GM12878 (cell line): ENCODE results near the gene MAPKAP1. TPM values are rescaled to one million over a fixed set of nuclear protein-coding genes. Genes with fewer than 3 reads are reported as not detected.

Experiments used
- ATAC-seq: fragments of 200-7000 bp; cut with Tn5 transposase; 3 replicates; pipeline ENCODE4 v1.9.1; 2020; ENCODE audit warnings: mild to moderate bottlenecking, moderate library complexity
- BruUV-seq: library from RNA; stranded (reverse); fragments of 400-500 nt; replicated peaks from 2 replicates; lab custom pipeline; 2021; lab: Mats Ljungman, UMichigan
- CTCF ChIA-PET: fragments of 300-600 bp; sonication (Branson Sonifier 250); formaldehyde crosslinking; extraction: SDS; loops from one replicate; lab custom pipeline; 2021; ENCODE audit warnings: inconsistent platforms; lab: Yijun Ruan, JAX
- POLR2A ChIA-PET: fragments of 350-600 bp; formaldehyde crosslinking; extraction: SDS; loops from one replicate; lab custom pipeline; 2021; ENCODE audit warnings: inconsistent platforms; lab: Charles Lee
- RAD21 ChIA-PET: fragments of 300-600 bp; sonication (Branson Sonifier 250); formaldehyde crosslinking; loops from one replicate; lab custom pipeline; 2023; ENCODE audit warnings: antibody characterized with exemption; ENCODE audit not compliant: unreplicated experiment; lab: Charles Lee
- SMC1A ChIA-PET: fragments of 300-600 bp; sonication (Branson Sonifier 250); formaldehyde crosslinking; loops from one replicate; lab custom pipeline; 2023; ENCODE audit not compliant: unreplicated experiment, uncharacterized antibody; lab: Charles Lee
- DNase-seq: peaks from one replicate; pipeline ENCODE4 v3.0.0-alpha.2; 2011; ENCODE audit warnings: low read depth, low spot score
- FAIRE-seq: peaks from 3 replicates; lab custom pipeline; 2011; peaks lifted over from hg19 to GRCh38; lab: Jason Lieb, UNC
- H2AFZ ChIP-seq: 2 replicates; pipeline ENCODE4 v1.6.0; 2011; ENCODE audit warnings: low read depth, low read length, control low read depth; ENCODE audit not compliant: control insufficient read depth
- H3K27ac ChIP-seq: 2 replicates; pipeline ENCODE4 v1.5.1; 2011; ENCODE audit warnings: control low read depth; ENCODE audit not compliant: control insufficient read depth, insufficient read depth
- H3K27me3 ChIP-seq, 2 experiments: replicated peaks in 1 of 2; 2 replicates each; pipeline versions ENCODE4 v1.6.0 to v1.6.1; 2011; ENCODE audit warnings: low read length in 1 of 2; ENCODE audit not compliant: control insufficient read depth in 2 of 2, insufficient read depth in 2 of 2
- H3K36me3 ChIP-seq, 2 experiments: 2 replicates each; pipeline ENCODE4 v1.5.1; 2011; ENCODE audit warnings: low read length in 1 of 2; ENCODE audit not compliant: control insufficient read depth in 2 of 2, insufficient read depth in 2 of 2
- H3K4me1 ChIP-seq: 2 replicates; pipeline ENCODE4 v1.6.1; 2011; ENCODE audit warnings: mild to moderate bottlenecking, low read length, moderate library complexity, mixed read lengths; ENCODE audit not compliant: control insufficient read depth, insufficient read depth
- H3K4me2 ChIP-seq: 2 replicates; pipeline ENCODE4 v1.6.0; 2011; ENCODE audit warnings: control low read depth; ENCODE audit not compliant: control insufficient read depth, insufficient read depth
- H3K4me3 ChIP-seq: fragments of 200-600 bp; sonication (generic); 2 replicates; pipeline ENCODE4 v1.5.1; 2016
- H3K79me2 ChIP-seq: 2 replicates; pipeline ENCODE4 v1.6.0; 2011; ENCODE audit warnings: low read length; ENCODE audit not compliant: control insufficient read depth, insufficient read depth
- H3K9ac ChIP-seq: 2 replicates; pipeline ENCODE4 v1.8.0; 2011; ENCODE audit warnings: low read length, control low read depth, mixed read lengths; ENCODE audit not compliant: control insufficient read depth, insufficient read depth
- H3K9me3 ChIP-seq: replicated peaks from 3 replicates; pipeline ENCODE4 v1.5.1; 2011; ENCODE audit warnings: mild to moderate bottlenecking, low read length; ENCODE audit not compliant: control insufficient read depth, insufficient read depth
- H4K20me1 ChIP-seq: 2 replicates; pipeline ENCODE4 v1.6.0; 2011; ENCODE audit not compliant: control insufficient read depth, insufficient read depth
- BACH1 ChIP-seq: fragments of 450-650 bp; IDR thresholded peaks from 2 replicates; pipeline ENCODE4 v1.6.1; 2017; ENCODE audit warnings: mild to moderate bottlenecking, borderline replicate concordance
- CEBPB ChIP-seq, 2 experiments: fragments of 150-350 bp in 1 of 2; IDR thresholded peaks; 2 replicates each; pipeline ENCODE4 v1.6.1; 2012 to 2014; ENCODE audit warnings: low read depth in 2 of 2, low read length in 2 of 2, borderline replicate concordance in 1 of 2, inconsistent platforms in 1 of 2
- HDAC6 ChIP-seq: fragments of 200-600 bp; sonication (generic); IDR thresholded peaks from one replicate; pipeline ENCODE4 v1.8.0; 2017; ENCODE audit warnings: antibody characterized with exemption; ENCODE audit not compliant: unreplicated experiment
- HDGF ChIP-seq: fragments of 450-650 bp; IDR thresholded peaks from 2 replicates; pipeline ENCODE4 v1.6.1; 2016; ENCODE audit warnings: antibody characterized with exemption
- KLF5 ChIP-seq: fragments of 450-650 bp; IDR thresholded peaks from 2 replicates; pipeline ENCODE4 v1.6.1; 2014; ENCODE audit warnings: mild to moderate bottlenecking; ENCODE audit not compliant: partially characterized antibody
- MEF2A ChIP-seq: IDR thresholded peaks from 2 replicates; pipeline ENCODE4 v1.6.1; 2011; ENCODE audit warnings: low read depth, mild to moderate bottlenecking, low read length, moderate library complexity; ENCODE audit not compliant: insufficient read depth
- MEF2B ChIP-seq: fragments of 450-650 bp; IDR thresholded peaks from 2 replicates; pipeline ENCODE4 v1.6.1; 2018; ENCODE audit warnings: mild to moderate bottlenecking, moderate library complexity; ENCODE audit not compliant: partially characterized antibody, poor library complexity, severe bottlenecking
- NR2C1 ChIP-seq: fragments of 450-650 bp; IDR thresholded peaks from 2 replicates; pipeline ENCODE4 v1.6.1; 2017; ENCODE audit warnings: antibody characterized with exemption, mild to moderate bottlenecking, moderate library complexity
- PML ChIP-seq: IDR thresholded peaks from 2 replicates; pipeline ENCODE4 v1.6.1; 2012; ENCODE audit warnings: low read length, inconsistent platforms
- POLR2AphosphoS5 ChIP-seq: IDR thresholded peaks from 2 replicates; pipeline ENCODE4 v1.6.1; 2011; ENCODE audit warnings: mild to moderate bottlenecking, low read length, inconsistent platforms
- RFX5 ChIP-seq: IDR thresholded peaks from 2 replicates; pipeline ENCODE4 v1.6.1; 2011; ENCODE audit warnings: low read depth, low read length, improper control_type of control experiment
- SIX5 ChIP-seq: IDR thresholded peaks from 2 replicates; pipeline ENCODE4 v1.6.1; 2011; ENCODE audit warnings: mild to moderate bottlenecking, low read depth, low read length, moderate library complexity; ENCODE audit not compliant: severe bottlenecking
- WGBS: methylation state at CpG from one replicate; pipeline ENCODE4 v1.1.6; 2016; ENCODE audit warnings: low lambda C conversion rate; ENCODE audit not compliant: insufficient replicate concordance, insufficient coverage; ENCODE audit errors: missing lambda C conversion rate; 5-methylcytosine and 5-hydroxymethylcytosine counted together
- in situ Hi-C: fragments of 300-500 bp; cut with MboI; formaldehyde crosslinking; loops from 9 replicates; pipeline ENCODE4 v1.14.3; 2018; ENCODE audit warnings: mixed read lengths
- intact Hi-C: fragments of 100-400 bp; cut with micrococcal nuclease; formaldehyde crosslinking; loops from one replicate; pipeline ENCODE4 v1.14.2; 2022; ENCODE audit not compliant: unreplicated experiment
- polyA plus RNA-seq, 11 experiments: library from polyadenylated mRNA; depleted of rRNA in 4 of 11; unstranded in 6 of 11; stranded (reverse) in 5 of 11; fragments of >200 nt; fragmentation: Nextera tagmentation in 4 of 11; fragmentation: Illumina TruSeq in 1 of 11; extraction: Ambion mirVana in 4 of 11; extraction: Trizol in 1 of 11; gene quantifications; 1 replicate in 1 of 11; 2 replicates in 10 of 11; pipeline versions ENCODE4 v1.2.1 to v1.2.3, GENCODE V29; 2011 to 2016; ENCODE audit warnings: inconsistent platforms in 2 of 11, missing spikeins in 2 of 11, low read depth in 1 of 11
- total RNA-seq, 4 experiments: library from RNA; depleted of rRNA in 3 of 4; stranded (reverse); fragments of >200 nt in 3 of 4; fragmentation: Illumina TruSeq in 1 of 4; extraction: Trizol in 1 of 4; gene quantifications; 2 replicates each; pipeline versions ENCODE4 v1.2.1 to v1.2.3, GENCODE V29; 2013 to 2021
- TF ChIP-seq, protein P1 (sequence below): fragments of 450-650 bp; IDR thresholded peaks from 2 replicates; pipeline ENCODE4 v1.6.1; 2017; ENCODE audit warnings: mild to moderate bottlenecking
- TF ChIP-seq, protein P2 (sequence below): fragments of 450-650 bp; IDR thresholded peaks from 2 replicates; pipeline ENCODE4 v1.6.1; 2018; ENCODE audit warnings: mild to moderate bottlenecking, low read depth, moderate library complexity; ENCODE audit not compliant: partially characterized antibody
- TF ChIP-seq, protein P3 (sequence below): fragments of 150-350 bp; IDR thresholded peaks from 2 replicates; pipeline ENCODE4 v1.6.1; 2016; ENCODE audit warnings: low read depth, low read length

The MAPKAP1 gene
- total and polyA plus RNA-seq, 10 of the 15 experiments (the other 5 are each of a cell fraction or from before 2014, with no cell fraction given) = 5.1 to 188 (median 105) TPM

DNA sequence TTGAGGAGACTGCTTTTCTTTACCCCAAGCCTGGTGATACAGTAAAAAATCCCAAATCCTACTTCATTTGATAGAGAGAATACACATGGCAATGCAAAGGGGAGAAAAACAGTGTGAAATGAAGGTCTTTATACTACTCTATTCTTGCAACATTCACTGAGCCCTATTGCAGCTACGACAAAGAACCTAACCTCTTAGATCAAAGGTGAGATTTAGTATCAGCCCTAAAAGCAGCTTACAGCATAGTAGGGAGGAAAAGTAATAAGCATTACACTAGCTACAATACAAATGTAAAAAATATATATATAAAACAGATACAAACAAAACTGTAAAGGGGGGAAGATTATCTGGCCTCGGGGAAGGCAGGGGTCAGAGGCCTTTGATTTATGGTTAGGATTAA is 147.1 kb downstream of the MAPKAP1 start (continued):
- TF ChIP-seq PML (no peak), RFX5 (no peak)
- TF ChIP-seq, protein P1, sequence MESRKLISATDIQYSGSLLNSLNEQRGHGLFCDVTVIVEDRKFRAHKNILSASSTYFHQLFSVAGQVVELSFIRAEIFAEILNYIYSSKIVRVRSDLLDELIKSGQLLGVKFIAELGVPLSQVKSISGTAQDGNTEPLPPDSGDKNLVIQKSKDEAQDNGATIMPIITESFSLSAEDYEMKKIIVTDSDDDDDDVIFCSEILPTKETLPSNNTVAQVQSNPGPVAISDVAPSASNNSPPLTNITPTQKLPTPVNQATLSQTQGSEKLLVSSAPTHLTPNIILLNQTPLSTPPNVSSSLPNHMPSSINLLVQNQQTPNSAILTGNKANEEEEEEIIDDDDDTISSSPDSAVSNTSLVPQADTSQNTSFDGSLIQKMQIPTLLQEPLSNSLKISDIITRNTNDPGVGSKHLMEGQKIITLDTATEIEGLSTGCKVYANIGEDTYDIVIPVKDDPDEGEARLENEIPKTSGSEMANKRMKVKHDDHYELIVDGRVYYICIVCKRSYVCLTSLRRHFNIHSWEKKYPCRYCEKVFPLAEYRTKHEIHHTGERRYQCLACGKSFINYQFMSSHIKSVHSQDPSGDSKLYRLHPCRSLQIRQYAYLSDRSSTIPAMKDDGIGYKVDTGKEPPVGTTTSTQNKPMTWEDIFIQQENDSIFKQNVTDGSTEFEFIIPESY = no peak
- TF ChIP-seq, protein P2, sequence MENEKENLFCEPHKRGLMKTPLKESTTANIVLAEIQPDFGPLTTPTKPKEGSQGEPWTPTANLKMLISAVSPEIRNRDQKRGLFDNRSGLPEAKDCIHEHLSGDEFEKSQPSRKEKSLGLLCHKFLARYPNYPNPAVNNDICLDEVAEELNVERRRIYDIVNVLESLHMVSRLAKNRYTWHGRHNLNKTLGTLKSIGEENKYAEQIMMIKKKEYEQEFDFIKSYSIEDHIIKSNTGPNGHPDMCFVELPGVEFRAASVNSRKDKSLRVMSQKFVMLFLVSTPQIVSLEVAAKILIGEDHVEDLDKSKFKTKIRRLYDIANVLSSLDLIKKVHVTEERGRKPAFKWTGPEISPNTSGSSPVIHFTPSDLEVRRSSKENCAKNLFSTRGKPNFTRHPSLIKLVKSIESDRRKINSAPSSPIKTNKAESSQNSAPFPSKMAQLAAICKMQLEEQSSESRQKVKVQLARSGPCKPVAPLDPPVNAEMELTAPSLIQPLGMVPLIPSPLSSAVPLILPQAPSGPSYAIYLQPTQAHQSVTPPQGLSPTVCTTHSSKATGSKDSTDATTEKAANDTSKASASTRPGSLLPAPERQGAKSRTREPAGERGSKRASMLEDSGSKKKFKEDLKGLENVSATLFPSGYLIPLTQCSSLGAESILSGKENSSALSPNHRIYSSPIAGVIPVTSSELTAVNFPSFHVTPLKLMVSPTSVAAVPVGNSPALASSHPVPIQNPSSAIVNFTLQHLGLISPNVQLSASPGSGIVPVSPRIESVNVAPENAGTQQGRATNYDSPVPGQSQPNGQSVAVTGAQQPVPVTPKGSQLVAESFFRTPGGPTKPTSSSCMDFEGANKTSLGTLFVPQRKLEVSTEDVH = no peak
- TF ChIP-seq, all 136 proteins: peak for 0

DNA sequence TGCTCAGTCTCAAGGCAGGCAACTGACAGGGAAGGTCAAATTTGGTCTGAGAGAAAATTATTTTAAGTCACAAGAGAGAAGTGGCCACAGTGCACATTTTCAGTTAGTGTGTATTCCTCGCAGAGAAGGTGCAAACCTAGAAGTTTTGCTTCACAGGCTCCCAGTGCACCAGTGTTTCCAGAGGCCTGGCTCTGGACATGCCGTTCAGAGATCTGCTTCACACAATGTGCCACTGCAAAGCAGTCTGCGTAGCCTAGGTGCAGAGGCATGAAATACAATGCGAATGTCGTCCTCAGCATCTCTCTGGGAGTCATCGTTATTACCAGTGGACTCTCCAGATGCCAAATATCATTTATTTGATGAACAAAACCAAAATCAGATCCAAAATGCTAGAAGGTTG is 147.8 kb downstream of the MAPKAP1 start:
- no peak for FAIRE-seq
- TF ChIP-seq KLF5 = no peak
- no peak for TF ChIP-seq NR2C1
- TF ChIP-seq POLR2AphosphoS5 = no peak
- no peak for TF ChIP-seq BACH1
- TF ChIP-seq, protein P3, sequence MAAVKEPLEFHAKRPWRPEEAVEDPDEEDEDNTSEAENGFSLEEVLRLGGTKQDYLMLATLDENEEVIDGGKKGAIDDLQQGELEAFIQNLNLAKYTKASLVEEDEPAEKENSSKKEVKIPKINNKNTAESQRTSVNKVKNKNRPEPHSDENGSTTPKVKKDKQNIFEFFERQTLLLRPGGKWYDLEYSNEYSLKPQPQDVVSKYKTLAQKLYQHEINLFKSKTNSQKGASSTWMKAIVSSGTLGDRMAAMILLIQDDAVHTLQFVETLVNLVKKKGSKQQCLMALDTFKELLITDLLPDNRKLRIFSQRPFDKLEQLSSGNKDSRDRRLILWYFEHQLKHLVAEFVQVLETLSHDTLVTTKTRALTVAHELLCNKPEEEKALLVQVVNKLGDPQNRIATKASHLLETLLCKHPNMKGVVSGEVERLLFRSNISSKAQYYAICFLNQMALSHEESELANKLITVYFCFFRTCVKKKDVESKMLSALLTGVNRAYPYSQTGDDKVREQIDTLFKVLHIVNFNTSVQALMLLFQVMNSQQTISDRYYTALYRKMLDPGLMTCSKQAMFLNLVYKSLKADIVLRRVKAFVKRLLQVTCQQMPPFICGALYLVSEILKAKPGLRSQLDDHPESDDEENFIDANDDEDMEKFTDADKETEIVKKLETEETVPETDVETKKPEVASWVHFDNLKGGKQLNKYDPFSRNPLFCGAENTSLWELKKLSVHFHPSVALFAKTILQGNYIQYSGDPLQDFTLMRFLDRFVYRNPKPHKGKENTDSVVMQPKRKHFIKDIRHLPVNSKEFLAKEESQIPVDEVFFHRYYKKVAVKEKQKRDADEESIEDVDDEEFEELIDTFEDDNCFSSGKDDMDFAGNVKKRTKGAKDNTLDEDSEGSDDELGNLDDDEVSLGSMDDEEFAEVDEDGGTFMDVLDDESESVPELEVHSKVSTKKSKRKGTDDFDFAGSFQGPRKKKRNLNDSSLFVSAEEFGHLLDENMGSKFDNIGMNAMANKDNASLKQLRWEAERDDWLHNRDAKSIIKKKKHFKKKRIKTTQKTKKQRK = no peak
- no peak for TF ChIP-seq CEBPB (IDR thresholded peaks at IDR 0.05; ENCODE audit: borderline replicate concordance in 1 of 2, low read depth in 2 of 2, low read length in 2 of 2)
- TF ChIP-seq MEF2A = no peak
- no peak for TF ChIP-seq HDGF
- TF ChIP-seq SIX5 = no peak
- TF ChIP-seq MEF2B = no peak
- TF ChIP-seq HDAC6 = no peak

More for the DNA sequence above, 147.8 kb downstream of the MAPKAP1 start:
- ChIA-PET SMC1A (interaction anchor here (0.6 to 7.4 kb wide), 51 partner anchors 9 to 931 kb away, joined by 3 to 93 read pairs (median 5); partner anchors contain the start of gene MAPKAP1), POLR2A (interaction anchor here (0.8 to 2.9 kb wide), 3 partner anchors 71 to 152 kb away, joined by 3 to 7 read pairs (median 3); no protein-coding TSS in a partner anchor), CTCF (interaction anchor here (0.6 to 4.8 kb wide), 73 partner anchors 7 to 933 kb away, joined by 3 to 60 read pairs (median 5); partner anchors contain the start of gene MAPKAP1), RAD21 (interaction anchor here (0.7 to 4.8 kb wide), 26 partner anchors 10 to 263 kb away, joined by 3 to 75 read pairs (median 4); partner anchors contain the start of gene MAPKAP1)
- H3K79me2 ChIP-seq = peaks cover 21% of the 10 kb centered on the region
- no peak overlapping the region for H3K4me2 ChIP-seq
- 87% methylated on average over 6 of the region's 6 CpGs for WGBS
- ATAC-seq = no peak
- no peaks in the 10 kb centered on the region for H3K27me3 ChIP-seq
- H4K20me1 ChIP-seq = no peaks in the 10 kb centered on the region
- BruUV-seq = no TSS peak
- H3K4me3 ChIP-seq = no peak overlapping the region
- DNase-seq = no peak
- intact Hi-C loops (loop anchor here (5.0 kb wide), 1 partner anchor 188 kb away; the partner anchor contains the start of gene PBX3), in situ Hi-C loops (loop anchor here (5.0 to 10.0 kb wide), 2 partner anchors 73 to 666 kb away; no protein-coding TSS in a partner anchor)
- no peak overlapping the region for H3K27ac ChIP-seq
- H2AFZ ChIP-seq = no peak overlapping the region
- no peak overlapping the region for H3K9ac ChIP-seq
- H3K4me1 ChIP-seq = peaks cover 28% of the 10 kb centered on the region
- peaks cover 6 to 21% of the 10 kb centered on the region in 2 experiments; a peak in 3 of 4 replicates for H3K36me3 ChIP-seq
- H3K9me3 ChIP-seq = no peaks in the 10 kb centered on the region
